Kidney epithelial cell (primary cell): ENCODE results near the gene PAQR5. TPM values are rescaled to one million over a fixed set of nuclear protein-coding genes. Genes with fewer than 3 reads are reported as not detected.

ENCODE experiments used
- DNase-seq: peaks from one replicate; pipeline ENCODE4 v3.0.0-alpha.2; 2010; ENCODE audit warnings: low read depth
- H3K27me3 ChIP-seq: 2 replicates; pipeline ENCODE4 v1.6.0; 2011; ENCODE audit warnings: low read length; ENCODE audit not compliant: control insufficient read depth, insufficient read depth
- H3K36me3 ChIP-seq: 2 replicates; pipeline ENCODE4 v1.5.1; 2011; ENCODE audit warnings: low read length; ENCODE audit not compliant: control insufficient read depth, insufficient read depth
- H3K4me3 ChIP-seq: 2 replicates; pipeline ENCODE4 v1.5.1; 2011; ENCODE audit warnings: low read depth, mild to moderate bottlenecking, control low read depth, low read length
- total RNA-seq: library from RNA; depleted of rRNA; stranded (reverse); fragments of >200 nt; gene quantifications from 2 replicates; pipeline ENCODE4 v1.2.3, GENCODE V29; 2015
- TF ChIP-seq, protein P1 (sequence below): IDR thresholded peaks from 2 replicates; pipeline ENCODE4 v1.5.1; 2011; ENCODE audit warnings: mild to moderate bottlenecking, moderate library complexity, low read length, control low read depth, inconsistent platforms; ENCODE audit not compliant: insufficient read depth, poor library complexity, severe bottlenecking

The PAQR5 gene, protein sequence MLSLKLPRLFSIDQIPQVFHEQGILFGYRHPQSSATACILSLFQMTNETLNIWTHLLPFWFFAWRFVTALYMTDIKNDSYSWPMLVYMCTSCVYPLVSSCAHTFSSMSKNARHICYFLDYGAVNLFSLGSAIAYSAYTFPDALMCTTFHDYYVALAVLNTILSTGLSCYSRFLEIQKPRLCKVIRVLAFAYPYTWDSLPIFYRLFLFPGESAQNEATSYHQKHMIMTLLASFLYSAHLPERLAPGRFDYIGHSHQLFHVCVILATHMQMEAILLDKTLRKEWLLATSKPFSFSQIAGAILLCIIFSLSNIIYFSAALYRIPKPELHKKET
- total RNA-seq: 6.4 and 9.7 TPM in 2 replicates

DNA sequence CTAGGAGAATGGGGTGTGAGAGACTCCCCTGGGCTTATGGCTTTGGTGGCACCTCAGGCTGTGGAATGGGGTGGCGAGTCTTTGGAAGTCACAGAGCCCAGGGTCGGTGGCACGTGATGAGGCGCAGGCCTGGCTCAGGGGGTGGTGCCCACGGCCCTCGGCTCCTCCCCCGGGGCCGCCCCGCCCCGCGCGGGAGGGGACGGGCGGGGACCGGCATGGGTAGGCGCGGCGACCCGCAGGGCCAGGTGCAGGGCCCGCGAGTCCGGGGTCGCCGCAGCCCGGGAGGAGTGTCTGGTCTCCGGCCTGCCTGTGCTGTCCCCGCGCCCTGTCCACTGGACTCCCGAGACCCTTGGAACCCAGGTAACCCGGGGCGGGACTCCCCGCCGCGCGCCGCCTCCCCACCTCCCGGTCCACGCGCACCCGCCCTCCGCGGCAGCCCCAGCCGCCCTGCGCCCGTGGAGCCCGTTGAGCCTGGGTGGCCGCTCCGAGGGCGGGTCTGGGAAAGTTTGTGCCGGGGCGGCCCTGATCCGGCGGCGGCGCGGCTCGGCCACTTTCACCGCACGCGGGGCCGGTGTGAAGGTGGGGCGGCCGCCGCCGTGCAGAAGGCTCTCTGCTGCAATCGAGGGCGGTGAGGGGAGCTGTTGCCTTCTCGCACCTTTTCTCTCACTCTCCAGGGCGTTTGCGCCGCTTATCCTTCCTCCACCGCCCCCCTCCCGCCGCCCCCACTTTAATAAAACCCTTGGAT is at the start of gene PAQR5:
PAQR5 (plus strand) TSS at position 216 of the 745 bp plus-strand sequence. CDS start 61,169 bp downstream, outside the sequence.
- Histone ChIP-seq H3K4me3 (peak within 1 kb of the TSS; percentile 49), H3K36me3 (no peaks in the 10 kb centered on the region), H3K27me3 (peaks cover 16% of the 10 kb centered on the region)
- TF ChIP-seq, protein P1, sequence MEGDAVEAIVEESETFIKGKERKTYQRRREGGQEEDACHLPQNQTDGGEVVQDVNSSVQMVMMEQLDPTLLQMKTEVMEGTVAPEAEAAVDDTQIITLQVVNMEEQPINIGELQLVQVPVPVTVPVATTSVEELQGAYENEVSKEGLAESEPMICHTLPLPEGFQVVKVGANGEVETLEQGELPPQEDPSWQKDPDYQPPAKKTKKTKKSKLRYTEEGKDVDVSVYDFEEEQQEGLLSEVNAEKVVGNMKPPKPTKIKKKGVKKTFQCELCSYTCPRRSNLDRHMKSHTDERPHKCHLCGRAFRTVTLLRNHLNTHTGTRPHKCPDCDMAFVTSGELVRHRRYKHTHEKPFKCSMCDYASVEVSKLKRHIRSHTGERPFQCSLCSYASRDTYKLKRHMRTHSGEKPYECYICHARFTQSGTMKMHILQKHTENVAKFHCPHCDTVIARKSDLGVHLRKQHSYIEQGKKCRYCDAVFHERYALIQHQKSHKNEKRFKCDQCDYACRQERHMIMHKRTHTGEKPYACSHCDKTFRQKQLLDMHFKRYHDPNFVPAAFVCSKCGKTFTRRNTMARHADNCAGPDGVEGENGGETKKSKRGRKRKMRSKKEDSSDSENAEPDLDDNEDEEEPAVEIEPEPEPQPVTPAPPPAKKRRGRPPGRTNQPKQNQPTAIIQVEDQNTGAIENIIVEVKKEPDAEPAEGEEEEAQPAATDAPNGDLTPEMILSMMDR: no peak
- DNase-seq: no peak

DNA sequence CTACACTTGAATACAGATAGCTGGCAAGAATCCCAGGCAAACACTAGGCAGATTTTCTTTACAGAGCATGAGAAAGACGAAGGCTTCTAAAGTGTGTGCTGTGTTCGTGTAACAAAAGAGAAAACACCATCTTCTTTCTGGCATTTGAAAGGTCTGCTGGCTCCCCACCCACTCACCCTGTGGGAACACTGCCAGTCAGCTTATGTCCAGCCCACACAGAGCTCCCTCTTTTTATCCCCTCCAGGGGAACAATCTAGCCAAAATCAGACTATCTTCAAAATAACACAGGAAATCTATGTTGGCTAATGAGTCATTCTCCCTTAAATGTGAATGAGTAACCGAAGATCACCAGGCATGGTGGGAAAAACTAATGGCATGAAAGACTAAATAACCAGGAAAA is 45.6 kb upstream of the PAQR5 start:
- H3K36me3 ChIP-seq: no peaks in the 10 kb centered on the region
- H3K27me3 ChIP-seq: no peaks in the 10 kb centered on the region
- DNase-seq: peak; percentile 71
- TF ChIP-seq, protein P1: no peak
- no peak overlapping the region for H3K4me3 ChIP-seq

DNA sequence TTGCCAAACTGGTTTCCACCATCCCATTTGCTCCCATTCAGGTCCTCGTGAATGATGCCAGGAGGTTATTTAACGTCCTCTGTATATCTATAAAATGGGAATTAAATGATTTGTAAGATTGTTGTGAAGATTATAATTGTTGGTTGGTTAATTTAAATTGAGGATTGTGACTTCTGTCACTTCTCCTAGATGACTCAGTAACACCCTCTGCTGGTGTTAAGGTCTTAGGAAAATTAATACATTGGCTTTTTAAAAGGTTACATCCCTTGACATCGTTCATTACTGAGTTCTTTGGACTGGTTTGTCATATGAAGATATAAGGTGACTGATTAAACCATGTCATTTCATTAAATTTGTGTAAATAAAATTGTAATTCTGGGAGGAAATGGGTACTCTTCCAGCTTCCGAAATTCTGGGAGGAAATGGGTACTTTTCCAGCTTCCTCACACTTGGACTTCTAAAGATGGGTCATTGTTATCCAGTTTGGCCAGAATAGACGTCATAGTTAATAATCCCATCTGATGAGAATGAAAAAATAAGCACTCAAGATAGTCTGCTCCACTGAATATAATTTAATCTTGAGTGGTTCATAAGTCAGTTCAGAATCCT is 33.3 kb upstream of the PAQR5 start:
- H3K36me3 ChIP-seq: no peaks in the 10 kb centered on the region
- DNase-seq: no peak
- no peaks in the 10 kb centered on the region for H3K27me3 ChIP-seq
- TF ChIP-seq, protein P1: peak; percentile 51
- no peak overlapping the region for H3K4me3 ChIP-seq

DNA sequence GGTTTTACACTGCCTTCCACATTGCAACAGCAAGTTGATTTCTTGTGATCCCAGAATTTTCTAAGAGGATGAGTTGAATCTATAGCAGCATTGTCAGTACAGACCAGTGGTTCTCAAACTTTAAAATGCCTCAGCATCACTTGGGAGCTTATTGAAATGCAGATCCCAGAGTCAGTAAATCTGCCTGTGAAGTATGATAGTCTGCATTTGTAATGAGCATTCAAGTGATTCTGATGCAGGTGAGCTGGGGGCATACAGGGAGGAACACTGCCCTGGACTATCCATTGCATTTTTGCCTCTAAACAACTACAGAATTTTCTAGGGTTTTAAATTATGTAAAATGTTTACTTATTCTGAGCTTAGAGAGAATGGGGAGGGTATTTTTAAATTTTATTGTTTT is 27.5 kb upstream of the PAQR5 start:
- no peak overlapping the region for H3K4me3 ChIP-seq
- H3K36me3 ChIP-seq: no peaks in the 10 kb centered on the region
- TF ChIP-seq, protein P1: no peak

DNA sequence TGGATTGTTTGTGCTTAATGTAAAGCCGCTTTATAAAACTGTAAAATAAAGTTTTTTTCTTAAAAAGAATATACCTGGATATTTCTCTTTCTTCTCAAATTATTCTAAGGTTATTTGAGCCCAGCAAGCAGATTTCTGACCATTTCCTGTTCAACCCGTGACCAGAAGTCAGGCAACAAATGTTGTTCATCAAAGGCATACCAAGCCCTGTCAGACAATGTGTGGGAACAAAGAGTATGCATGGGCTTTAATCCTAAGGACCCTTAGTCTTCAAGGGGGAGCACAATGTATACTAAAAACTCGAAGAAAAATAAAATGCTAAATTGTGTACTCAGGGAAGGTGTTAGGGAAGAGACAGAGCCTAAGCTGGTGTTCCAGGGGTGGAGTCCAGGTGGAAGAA is 26.6 kb upstream of the PAQR5 start:
- Histone ChIP-seq H3K27me3 (no peaks in the 10 kb centered on the region), H3K36me3 (no peaks in the 10 kb centered on the region), H3K4me3 (no peak overlapping the region)
- TF ChIP-seq, protein P1: no peak
- no peak for DNase-seq

More for the DNA sequence above, 27.5 kb upstream of the PAQR5 start:
- no peak for DNase-seq
- no peaks in the 10 kb centered on the region for H3K27me3 ChIP-seq
